NK-92 treated with Interleukin-12 subunit alpha and Interleukin-12 subunit beta, amount 100 ng/mL, for 24 hours (cell line): ENCODE results near the gene UBAC2.
"Not testable (repeated sequence)": the region's sequence is repeated elsewhere in the genome, so short reads cannot be mapped to it uniquely, and the experiment has no call there.

Source experiments
- DNase-seq: peaks from one replicate; lab custom pipeline; 2025; lab: John Stamatoyannopoulos, UW

UBAC2 gene

DNA sequence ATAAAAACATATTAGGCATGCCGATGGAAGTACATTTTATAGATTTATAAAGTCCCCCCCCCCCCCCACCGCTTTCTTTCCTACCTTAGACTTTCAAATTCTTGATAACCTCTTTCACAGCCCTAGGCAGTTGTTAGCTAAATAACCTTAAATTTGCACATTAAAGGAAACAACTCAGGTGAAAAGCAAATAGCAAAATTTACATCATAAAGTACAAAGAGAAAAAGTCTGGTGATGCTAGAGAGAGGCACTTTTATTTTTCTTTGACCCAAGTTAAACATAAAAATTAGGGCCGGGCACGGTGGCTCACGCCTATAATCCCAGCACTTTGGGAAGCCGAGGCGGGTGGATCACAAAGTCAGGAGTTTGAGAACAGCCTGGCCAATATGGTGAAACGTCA, 15.0 kb upstream of the UBAC2 start:
- no peak for DNase-seq

GRCh38 chr13:99190147-99190985, 10.3 kb upstream of the UBAC2 start:
- DNase-seq: no peak

- no peak for DNase-seq
Observed at GRCh38 chr13:99191336-99191899, 9.2 kb upstream of the UBAC2 start.

GRCh38 chr13:99191900-99192399, 8.7 kb upstream of the UBAC2 start:
- no peak for DNase-seq

GRCh38 chr13:99192480-99192879, 8.2 kb upstream of the UBAC2 start:
- DNase-seq: no peak

GRCh38 chr13:99193152-99193551, 7.5 kb upstream of the UBAC2 start:
- DNase-seq: no peak

- no peak for DNase-seq
Observed at GRCh38 chr13:99196466-99197116, 4.1 kb upstream of the UBAC2 start.

- no peak for DNase-seq
Observed at GRCh38 chr13:99197117-99197651, 3.5 kb upstream of the UBAC2 start.

- DNase-seq: no peak
Observed at GRCh38 chr13:99199541-99200431, 868 bp upstream of the UBAC2 start.

DNA sequence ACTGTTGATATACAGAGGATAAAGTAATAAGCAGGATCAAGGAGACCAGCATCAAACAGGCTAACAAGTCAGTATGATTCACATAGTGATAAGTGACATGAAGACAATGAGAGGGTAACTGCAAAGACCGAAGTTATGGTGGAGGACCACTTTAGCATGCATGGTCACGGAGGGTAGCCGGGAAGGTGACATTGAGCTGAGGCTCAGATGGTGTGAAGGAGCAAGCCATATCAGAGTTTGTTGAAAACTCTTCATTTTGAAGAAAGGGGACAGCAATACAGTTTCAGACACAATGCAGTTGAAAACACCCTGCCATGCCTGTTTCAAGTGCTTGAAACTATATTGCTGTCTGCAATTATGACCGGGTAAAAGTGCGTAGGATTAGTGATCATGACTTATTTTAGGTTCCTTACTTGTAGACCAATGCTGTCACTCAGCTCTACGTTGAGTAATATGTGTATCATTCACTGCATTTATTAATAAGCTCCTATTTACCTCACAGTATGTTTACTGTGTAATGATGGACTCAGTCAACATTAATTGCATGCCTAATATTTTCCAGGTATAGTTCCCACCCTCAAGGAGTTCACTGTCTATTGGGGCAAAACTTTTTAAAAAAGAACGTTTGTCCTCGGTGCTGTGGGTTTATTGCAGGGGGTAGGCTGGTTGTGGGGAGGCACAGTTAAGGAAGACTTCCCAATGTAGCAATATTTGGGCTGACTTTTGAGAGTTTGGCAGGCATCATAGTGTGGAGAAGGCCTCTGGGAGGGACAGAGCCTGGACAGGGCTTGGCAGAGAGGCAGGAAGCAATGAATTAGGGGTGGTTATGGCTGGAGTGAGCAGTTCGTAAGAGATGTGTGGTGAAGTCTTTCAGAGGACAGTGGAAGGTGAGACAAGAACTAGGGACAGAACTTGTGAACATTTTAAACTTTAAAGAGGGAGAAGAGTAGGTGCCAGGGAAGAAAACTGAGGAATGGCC, 3.2 kb downstream of the UBAC2 start:
- DNase-seq: no peak

DNA sequence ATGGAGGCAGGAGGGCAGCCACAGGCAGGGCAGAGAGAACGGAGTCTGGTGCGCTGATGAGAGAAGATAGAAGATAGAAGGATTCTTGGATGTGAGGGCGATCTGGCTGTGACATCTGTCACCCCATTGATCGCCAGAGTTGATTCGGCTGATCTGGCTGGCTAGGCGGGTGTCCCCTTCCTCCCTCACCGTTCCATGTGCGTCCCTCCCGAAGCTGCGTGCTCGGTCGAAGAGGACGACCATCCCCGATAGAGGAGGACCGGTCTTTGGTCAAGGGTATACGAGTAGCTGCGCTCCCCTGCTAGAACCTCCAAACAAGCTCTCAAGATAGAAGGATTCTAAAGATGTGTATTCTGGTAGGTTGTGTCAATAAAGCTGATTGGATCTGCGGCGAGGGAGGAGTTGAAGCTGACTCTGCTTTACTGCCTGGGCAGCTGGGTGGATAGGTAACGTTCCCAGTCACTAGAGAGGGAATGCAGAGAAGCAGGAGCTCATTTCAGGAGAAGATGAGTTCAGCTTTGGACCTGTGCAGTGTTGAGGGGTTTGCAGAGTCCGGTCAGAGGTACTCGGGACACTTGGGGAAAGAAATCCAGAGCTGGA, 5.1 kb downstream of the UBAC2 start:
- DNase-seq: no peak

- no peak for DNase-seq
Observed at GRCh38 chr13:99206226-99206625, 5.6 kb downstream of the UBAC2 start.

- DNase-seq: no peak
Observed at GRCh38 chr13:99206873-99207272, 6.2 kb downstream of the UBAC2 start.

DNA sequence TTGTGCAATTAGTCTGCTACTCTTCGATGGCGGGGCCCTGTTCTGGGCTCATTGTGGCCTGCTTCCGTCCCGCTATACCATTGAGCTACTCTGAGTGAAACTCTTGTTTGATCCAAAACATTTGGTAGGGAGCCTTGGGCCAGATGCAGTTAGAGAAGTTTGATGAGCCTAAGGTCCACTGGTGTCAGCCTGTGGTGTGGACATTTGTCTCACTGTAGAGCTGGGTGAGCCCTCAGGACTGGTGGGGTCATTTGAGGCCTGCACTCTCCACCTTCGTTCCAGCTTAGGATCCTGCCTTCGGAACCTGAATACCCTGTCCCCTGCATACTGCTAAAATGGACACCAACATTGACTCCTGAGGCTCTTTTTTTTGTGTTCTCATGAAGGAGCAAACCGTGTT, 6.9 kb downstream of the UBAC2 start:
- DNase-seq: no peak

DNA sequence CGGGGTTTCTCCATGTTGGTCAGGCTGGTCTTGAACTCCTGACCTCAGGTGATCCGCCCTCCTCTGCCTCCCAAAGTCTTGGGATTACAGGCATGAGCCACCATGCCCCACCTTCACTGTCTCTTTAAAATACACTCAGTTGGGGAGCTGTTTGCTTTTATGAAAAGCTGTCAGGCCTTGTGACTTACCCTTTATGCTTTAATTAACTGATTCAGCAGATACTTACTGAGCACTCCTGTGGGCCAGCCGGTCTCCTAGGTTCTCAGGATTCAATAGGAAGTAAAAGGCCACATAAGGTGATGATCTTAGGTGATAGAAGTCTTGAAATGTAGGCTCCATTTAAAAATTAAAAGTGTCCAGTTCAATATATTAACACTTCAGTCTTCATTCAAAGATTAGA, 7.5 kb downstream of the UBAC2 start:
- no peak for DNase-seq

DNA sequence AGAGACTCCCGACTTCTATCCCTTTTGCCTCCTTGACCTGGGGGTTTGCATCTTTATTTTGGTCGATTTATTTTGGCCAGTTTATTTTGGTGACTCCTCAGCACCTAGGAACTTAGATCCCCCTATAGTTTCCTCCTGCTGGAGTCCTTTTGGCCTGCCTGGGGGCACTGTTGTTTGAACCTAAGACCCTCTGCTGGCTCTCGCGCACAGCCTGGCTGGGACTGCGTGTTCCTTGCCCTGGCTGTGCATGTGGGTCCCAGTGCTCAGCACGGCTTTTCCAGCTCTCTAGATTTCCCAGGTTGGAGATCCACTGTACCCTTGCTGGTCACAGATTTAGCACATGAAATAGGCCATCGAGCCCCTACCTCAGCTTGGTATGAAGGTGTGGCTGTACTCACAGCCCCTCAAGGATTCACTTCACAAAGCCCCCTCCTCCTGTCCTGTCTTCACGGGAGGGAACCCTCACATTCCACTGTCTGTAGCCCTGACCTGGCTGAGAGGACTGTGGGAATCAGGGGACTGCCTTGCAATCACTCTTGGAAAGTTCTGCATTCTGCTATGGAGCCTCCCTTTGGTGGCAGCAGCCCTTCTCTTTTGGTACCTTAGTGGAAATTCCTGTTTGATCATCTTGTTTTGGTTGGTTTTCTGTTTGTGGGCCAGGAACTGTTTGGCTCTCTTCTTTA, 8.3 kb downstream of the UBAC2 start:
- DNase-seq: no peak

DNA sequence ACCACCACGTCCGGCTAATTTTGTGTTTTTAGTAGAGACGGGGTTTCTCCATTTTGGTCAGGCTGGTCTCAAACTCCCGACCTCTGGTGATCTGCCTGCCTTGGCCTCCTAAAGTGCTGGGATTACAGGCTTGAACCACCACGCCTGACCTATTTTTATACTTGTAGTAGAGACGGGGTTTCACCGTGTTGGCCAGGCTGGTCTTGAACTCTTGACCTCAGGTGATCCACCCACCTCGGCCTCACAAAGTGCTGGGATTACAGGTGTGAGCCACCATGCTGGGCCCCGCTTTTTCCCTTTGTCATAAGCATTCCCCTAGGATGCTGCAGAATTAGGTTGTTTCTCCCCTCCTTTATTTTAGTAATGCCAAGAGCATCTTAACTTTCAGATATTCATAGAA, 10.0 kb downstream of the UBAC2 start:
- DNase-seq: not testable (repeated sequence)

DNA sequence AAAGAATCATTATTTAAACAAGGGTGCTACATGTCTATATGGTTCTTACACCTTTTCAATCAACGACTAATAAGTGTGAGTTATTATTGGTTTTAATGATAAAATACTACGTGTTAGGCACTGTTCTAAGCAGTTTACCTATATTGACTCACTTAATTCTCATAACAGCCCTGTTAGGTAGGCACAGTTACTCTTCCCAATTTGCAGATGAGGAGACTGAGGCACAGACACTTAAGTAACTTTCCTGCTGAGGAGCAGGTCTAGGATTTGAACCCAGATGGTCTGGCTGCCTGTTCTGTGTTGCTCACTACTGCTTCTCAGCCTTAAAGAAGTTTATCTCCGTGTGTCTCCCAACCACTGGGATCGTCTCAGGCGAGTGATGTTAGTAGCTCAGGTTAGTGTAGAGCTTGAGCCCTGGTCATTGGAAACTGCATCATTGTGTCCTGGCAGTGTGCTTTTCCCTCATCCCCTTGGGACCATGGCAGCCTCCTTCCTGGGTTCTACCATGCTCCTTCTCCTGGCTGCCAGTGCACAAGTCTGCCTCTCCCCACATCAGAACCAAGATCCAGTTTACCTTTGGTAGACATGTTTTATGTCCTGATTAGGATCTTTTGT, 10.9 kb downstream of the UBAC2 start:
- no peak for DNase-seq

DNA sequence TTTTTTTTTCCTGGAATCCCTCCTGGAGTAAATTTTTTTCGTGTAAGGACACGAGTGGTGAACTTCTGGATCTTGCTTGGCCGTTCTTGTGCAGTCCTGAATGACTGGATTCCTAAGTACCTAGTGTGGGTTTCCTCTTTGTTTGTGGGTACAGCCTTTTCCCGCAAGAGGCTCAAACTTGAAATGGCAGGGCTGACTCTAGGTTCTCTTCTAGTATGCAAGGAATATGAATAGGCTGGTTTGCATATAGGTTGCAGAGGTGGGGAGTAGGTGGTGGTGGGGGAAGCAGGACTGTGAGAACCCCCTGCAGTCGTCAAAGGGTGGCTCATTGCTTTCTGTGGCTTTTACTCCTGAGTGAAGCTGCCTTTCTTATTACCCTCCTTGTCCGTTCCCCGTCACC, 13.6 kb downstream of the UBAC2 start:
- DNase-seq: no peak
